Measurements from ENCODE around the gene DHX32. TPM values are rescaled to one million over a fixed set of nuclear protein-coding genes. Genes with fewer than 3 reads are reported as not detected.

DHX32 gene
- total RNA-seq, 1 donor from 2014 or later, result 33.2 TPM

GRCh38 chr10:125797994-125798662 is 83.0 kb downstream of the DHX32 start:
- Mint-ChIP-seq H3K27ac (no peak overlapping the region), H3K9me3 (no peaks in the 10 kb centered on the region), H3K36me3 (peaks cover 6% of the 10 kb centered on the region), H3K4me3 (no peak overlapping the region), H3K27me3 (no peaks in the 10 kb centered on the region), H3K4me1 (ENCODE audit: unreplicated experiment) (peaks cover 4% of the 10 kb centered on the region)
- TF ChIP-seq CTCF (conservative IDR thresholded peaks at IDR 0.05), result no peak
- no peak for DNase-seq (ENCODE audit: extremely low spot score, unreplicated experiment)

GRCh38 chr10:125797424-125797823 is 83.7 kb downstream of the DHX32 start:
- no peaks in the 10 kb centered on the region for H3K27me3 Mint-ChIP-seq
- peaks cover 4% of the 10 kb centered on the region for H3K4me1 Mint-ChIP-seq (ENCODE audit: unreplicated experiment)
- H3K27ac Mint-ChIP-seq, result no peak overlapping the region
- DNase-seq (ENCODE audit: extremely low spot score, unreplicated experiment), result no peak
- no peaks in the 10 kb centered on the region for H3K9me3 Mint-ChIP-seq
- TF ChIP-seq CTCF (conservative IDR thresholded peaks at IDR 0.05), result no peak
- no peak overlapping the region for H3K4me3 Mint-ChIP-seq
- peaks cover 6% of the 10 kb centered on the region for H3K36me3 Mint-ChIP-seq

GRCh38 chr10:125795637-125796190 is 85.4 kb downstream of the DHX32 start:
- no peaks in the 10 kb centered on the region for H3K27me3 Mint-ChIP-seq
- H3K36me3 Mint-ChIP-seq, result peaks cover 8% of the 10 kb centered on the region
- no peak overlapping the region for H3K4me3 Mint-ChIP-seq
- no peaks in the 10 kb centered on the region for H3K9me3 Mint-ChIP-seq
- H3K4me1 Mint-ChIP-seq (ENCODE audit: unreplicated experiment), result peaks cover 4% of the 10 kb centered on the region
- no peak overlapping the region for H3K27ac Mint-ChIP-seq
- DNase-seq (ENCODE audit: extremely low spot score, unreplicated experiment), result no peak
- TF ChIP-seq CTCF (conservative IDR thresholded peaks at IDR 0.05), result no peak

- TF ChIP-seq CTCF (conservative IDR thresholded peaks at IDR 0.05), result no peak
- H3K36me3 Mint-ChIP-seq, result peaks cover 10% of the 10 kb centered on the region
- H3K4me1 Mint-ChIP-seq (ENCODE audit: unreplicated experiment), result peaks cover 4% of the 10 kb centered on the region
- no peaks in the 10 kb centered on the region for H3K27me3 Mint-ChIP-seq
- DNase-seq (ENCODE audit: extremely low spot score, unreplicated experiment), result no peak
- no peak overlapping the region for H3K27ac Mint-ChIP-seq
- H3K9me3 Mint-ChIP-seq, result no peaks in the 10 kb centered on the region
- no peak overlapping the region for H3K4me3 Mint-ChIP-seq
Measured at GRCh38 chr10:125795128-125795527, 86.0 kb downstream of the DHX32 start.

GRCh38 chr10:125792342-125793300 is 88.5 kb downstream of the DHX32 start:
- Mint-ChIP-seq H3K4me1 (ENCODE audit: unreplicated experiment) (no peaks in the 10 kb centered on the region), H3K27ac (no peak overlapping the region), H3K4me3 (no peak overlapping the region), H3K36me3 (peaks cover 15% of the 10 kb centered on the region), H3K27me3 (no peaks in the 10 kb centered on the region), H3K9me3 (no peaks in the 10 kb centered on the region)
- DNase-seq (ENCODE audit: extremely low spot score, unreplicated experiment), result no peak
- no peak for TF ChIP-seq CTCF (conservative IDR thresholded peaks at IDR 0.05)
